ENCODE measurements around the gene HYKK.
"Not testable (repeated sequence)": the region's sequence is repeated elsewhere in the genome, so short reads cannot be mapped to it uniquely, and the experiment has no call there.

HYKK gene, protein sequence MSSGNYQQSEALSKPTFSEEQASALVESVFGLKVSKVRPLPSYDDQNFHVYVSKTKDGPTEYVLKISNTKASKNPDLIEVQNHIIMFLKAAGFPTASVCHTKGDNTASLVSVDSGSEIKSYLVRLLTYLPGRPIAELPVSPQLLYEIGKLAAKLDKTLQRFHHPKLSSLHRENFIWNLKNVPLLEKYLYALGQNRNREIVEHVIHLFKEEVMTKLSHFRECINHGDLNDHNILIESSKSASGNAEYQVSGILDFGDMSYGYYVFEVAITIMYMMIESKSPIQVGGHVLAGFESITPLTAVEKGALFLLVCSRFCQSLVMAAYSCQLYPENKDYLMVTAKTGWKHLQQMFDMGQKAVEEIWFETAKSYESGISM

DNA sequence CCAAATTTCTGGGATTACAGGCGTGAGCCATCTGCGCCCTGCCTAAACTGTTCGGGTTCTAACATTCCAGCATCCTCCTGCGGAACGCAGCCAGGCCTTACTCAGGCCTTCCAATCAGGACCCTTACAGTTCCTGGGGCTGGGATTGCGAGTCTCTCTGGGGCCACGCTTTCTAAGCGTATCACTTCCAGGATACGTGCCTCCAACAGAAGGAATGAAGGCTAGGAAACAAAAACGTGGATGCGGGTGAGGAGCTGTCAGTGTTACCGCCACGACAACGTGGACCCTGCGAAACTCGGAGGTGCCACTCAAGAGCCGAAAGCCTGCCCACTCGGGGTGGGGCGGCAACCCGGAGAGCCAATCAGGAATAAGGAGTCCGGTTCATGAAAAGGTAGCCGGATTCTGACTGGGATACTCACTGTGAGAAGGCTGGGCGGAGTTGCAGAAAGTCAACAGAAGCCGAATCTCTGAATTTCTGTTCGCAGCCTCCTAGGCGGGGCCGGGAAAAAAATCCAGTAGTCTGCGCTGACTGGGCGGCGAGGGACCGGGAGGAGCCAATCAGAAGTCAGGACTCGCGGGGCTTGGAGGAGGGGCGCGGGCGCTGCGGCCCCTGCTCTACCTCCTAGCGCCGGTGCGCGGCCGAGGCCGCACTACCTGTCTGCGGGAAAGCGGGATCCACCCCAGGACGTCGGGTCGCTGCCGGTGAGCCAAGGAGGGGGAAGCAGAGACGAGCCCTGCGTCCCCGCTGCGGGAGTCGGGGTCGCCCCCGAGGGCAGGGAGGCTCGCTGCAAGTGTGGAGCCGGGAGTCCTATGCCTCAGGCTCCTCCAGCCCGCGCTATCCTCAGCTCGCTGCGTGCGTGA, at the start of gene HYKK:
Gene HYKK (plus strand): TSS at position 607 of the 860 bp plus-strand sequence. CDS start 5,512 bp downstream, outside the sequence.
- peak; percentile 53 for DNase-seq

DNA sequence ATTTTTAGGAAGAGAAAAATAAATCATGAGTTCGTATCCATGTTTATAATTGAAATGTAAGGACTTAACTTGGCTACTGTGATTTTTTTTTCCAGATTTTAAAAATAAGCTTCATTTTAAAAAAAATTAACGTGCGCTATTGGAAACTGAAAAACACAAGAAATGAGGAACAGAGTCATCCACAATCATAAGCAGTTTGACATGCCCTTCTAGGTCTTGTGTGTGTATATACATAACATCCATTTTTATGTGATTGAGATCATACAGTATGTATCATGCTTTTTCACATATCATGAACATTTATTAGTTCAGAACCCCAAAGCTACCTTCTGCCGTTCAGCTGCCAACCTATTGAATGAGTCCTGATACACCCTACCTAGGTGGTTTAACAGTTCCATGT, 46.6 kb upstream of the HYKK start:
- no peak for DNase-seq

DNA sequence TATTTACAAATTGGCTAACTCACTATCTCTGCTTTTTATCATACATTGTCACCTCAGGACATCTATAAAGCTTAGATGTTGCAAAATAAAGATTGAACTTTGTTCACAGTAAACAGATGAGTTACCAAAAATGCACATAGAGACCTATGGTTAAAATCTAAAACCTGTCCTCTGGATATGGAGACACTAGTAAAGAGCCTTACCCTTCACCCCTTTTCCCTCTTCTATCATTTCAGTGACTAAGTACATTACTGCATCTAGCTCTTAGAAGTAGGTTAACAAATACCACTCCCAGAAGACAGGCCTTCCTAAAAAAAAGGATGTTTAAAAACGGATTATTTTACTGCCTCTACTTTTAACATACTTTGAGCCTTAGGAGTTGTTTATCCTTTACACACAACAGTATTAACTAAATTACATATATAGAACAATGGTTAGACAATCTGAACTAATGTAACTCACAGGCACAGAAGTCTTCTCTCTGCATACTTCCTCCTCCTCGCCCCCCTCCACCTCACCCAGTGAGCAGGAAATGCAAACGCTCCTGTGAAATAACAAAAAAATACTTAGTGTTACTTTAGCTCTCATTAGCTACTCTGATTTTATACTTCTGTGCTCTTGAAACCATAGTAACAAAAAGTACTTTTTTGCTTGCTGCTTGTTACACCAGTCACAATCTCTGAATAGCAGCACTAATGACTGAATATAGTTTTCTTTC, 46.0 kb upstream of the HYKK start:
- no peak for DNase-seq

DNA sequence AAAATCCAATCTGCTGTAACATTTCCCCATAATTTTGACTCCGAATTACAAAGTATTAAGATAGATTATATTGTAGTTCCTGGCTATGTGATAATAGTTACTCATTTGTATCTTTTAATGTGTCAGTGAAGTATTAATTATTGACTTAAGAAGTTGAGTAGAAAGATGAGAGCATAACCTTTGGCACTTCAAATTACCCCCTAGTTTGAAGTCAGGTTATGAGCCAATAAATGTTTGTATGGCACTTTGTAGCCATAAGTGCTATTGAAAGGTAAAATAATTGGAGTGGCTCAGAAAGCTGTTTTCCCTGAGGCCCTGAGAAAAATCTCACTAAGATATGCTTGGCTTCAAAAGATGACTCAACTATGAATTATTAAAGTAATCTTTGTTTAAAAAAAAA, 38.3 kb upstream of the HYKK start:
- DNase-seq, result no peak

DNA sequence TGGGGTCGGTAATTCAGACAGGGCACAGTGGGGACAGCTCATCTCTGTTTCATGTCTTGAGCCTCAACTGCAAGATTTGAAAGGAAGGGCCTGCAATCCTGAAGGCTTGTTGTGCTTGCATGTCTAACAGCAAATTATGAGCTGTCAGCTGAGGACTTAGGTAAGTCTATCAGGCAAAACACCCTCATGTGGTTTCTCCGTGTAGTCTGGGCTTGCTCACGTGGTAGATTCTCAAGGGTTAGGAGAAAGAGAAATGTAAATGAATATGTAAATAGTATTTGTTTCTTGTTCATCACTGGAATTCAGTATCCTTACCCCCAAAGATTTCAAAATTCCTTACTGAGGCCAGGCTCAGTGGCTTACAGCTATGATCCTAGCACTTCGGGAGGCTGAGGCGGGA, 30.1 kb upstream of the HYKK start:
- DNase-seq, result no peak

DNA sequence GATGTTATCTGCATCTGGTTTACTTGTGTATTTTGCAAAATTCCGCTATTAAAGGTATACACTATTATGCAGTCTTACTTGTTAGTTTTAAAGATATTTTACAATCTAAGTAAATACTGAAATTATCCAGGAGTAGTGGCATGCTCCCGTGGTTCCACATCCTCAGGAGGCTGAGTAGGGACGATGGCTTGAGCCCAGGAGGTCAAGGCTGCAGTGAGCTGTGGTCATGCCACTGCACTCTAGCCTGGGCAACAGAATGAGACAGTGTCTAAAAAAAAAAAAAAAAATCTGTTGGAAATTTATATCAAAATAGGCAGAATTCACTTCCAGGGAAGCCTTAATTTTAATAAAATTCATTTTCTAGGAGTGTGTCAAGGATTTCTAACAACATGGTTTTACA, 27.7 kb upstream of the HYKK start:
- DNase-seq, result no peak

DNA sequence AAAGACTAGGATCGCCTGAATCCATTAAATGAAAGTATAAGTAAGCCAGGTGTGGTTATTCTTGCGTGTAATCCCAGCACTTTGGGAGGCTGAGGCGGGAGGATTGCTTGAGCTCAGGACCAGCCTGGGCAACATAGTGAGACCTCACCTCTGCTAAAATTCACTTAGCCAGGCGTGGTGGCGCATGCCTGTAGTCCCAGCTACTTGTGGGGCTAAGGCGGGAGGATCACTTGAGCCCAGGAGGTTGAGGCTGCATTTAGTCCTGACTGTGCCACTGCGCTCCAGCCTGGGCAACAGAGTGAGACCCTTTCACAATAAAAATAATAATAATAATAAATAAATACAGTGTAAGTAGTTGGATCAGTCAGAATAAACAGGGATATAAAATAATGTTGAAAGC, 25.5 kb upstream of the HYKK start:
- no peak for DNase-seq

DNA sequence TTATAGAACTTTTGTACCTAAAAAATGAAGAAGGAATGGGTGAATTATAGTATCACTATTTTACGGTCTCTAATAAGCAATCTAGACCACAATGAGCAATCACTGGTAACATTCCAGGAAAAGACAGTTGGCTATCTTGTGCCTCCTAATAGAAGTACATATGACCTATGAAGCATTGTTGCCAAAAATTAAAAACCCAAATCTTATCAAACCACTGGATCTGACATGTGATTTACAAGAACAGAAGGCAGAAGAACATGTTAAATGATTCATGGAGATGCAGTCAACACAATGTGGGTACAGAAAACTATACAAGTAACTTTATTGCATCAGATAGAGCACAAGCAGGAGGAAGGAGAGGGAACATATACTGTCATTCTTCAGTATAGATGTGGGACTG, 14.5 kb upstream of the HYKK start:
- no peak for DNase-seq

DNA sequence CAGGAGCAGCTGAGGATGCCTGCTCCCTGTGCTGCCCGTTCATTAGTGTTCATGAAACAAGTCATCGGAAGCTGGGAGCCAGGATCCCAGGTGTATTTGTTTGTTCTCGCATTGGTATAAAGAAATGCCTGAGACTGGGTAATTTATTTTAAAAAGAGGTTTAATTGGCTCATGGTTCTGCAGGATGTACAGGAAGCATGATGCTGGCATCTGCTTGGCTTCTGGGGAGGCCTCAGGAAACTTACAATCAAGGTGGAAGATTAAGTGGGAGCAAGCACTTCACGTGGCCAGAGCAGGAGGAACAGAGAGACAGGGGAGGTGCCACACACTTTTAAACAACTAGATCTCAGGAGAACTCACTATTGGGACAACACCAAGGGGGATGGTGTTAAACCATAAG, 5.5 kb upstream of the HYKK start:
- DNase-seq, result no peak

DNA sequence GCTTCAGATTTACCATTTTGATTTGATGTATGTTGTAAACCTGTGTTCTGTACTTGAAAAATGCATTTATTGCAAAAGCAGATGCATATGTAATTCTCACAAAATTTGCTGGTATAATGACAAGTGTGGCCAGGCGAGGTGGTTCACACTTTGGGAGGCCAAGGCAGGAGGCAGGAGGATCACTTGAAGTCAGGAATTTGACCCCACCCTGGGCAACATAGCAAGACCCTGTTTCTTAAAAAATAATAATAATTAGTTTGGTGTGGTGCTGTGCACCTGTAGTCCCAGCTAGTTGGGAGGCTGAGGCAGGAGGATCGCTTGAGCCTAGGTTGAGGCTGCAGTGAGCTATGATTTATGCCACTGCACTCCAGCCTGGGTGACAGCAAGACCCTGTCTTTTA, 4.7 kb upstream of the HYKK start:
- no peak for DNase-seq

DNA sequence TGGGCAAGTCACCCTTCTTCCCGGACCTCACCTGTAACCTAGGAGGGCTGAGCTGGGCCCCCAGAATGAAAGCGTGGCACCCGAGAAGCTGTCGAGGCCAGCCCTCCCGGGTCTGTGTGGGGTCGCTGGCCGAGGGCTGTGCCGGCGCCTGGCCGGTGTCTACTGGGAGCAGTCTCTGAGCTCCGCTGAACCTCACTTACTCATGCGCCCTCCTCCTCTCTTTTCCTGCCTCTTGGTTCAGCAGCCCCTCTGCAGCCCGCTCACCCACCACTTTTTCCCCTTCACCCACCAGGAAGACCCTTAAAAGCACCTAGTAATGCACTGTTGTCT, 419 bp downstream of the HYKK start:
- no peak for DNase-seq

DNA sequence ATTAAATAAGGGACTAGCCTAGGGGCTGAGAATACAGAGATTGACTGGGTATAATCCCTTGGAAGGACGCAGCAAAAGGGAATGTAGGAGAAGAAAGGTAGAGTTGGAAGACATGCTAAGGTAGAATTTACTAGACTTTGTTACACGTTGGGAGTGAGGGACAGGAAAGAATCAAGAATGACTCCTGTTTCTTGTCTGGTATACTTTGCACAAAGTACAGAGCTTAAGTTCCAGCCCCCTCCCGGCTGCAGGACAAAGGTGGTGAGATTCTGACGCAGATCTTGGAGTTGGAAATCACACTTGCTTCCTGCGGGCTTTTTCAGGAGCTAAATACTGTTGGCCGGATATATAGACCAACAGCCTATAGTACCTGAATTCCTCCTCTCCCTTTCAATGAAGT, 895 bp downstream of the HYKK start:
- DNase-seq, result no peak

DNA sequence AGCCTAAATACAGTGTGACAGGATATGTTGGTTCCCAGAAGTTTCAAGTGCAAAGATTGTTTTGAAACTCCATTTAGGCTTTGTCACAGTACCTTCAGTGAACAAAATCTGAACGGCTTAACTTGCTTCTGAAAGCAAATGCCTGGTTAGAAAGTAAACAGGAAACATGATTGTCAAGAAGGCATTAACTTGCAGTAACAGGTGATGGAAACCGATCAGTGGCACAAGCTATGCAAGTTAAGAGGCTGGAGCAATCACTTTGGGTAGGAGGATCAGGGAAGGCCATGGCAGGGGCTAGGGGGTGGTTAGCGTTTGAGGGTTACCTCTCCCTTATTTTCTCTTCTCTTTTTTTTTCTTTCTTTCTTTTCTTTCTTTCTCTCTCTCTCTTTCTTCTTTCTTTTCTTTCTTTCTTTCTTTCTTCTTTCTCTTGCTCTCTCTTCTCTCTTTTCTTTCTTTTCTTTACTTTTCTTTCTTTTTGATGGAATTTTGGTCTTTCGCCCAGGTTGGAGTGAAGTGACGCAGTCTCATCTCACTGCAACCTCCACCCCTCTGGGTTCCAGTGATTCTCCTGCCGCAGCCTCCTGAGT, 2.4 kb downstream of the HYKK start:
- no peak for DNase-seq

DNA sequence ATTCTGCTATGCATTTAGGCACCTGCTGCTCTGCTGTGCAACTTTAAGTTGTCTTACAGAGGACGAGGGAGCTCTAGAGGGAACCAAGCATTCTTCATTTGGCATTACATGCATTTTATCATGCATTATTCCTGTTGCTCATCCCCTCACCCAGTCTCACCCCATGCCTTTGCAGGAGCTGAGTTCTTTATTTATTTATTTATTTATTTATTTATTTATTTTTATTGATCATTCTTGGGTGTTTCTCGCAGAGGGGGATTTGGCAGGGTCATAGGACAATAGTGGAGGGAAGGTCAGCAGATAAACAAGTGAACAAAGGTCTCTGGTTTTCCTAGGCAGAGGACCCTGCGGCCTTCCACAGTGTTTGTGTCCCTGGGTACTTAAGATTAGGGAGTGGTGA, 12.7 kb downstream of the HYKK start:
- not testable (repeated sequence) for DNase-seq

DNA sequence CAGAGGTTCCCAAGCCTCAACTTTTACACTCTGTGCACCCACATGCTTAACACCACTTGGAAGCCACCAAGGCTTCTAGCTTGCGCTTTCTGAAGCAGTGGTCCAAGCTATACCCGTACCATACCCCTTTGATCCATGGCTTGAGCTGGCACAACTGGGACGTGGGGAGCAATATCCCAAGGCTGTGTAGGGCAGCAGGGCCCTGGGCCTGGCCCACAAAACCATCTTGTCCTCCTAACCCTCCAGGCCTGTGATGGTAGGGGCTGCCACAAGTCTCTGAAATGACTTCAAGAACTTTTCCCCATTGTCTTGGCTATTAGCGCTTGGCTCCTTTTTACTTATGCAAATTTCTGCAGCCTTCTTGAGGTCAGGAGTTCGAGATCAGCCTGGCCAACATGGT, 16.9 kb downstream of the HYKK start:
- no peak for DNase-seq

DNA sequence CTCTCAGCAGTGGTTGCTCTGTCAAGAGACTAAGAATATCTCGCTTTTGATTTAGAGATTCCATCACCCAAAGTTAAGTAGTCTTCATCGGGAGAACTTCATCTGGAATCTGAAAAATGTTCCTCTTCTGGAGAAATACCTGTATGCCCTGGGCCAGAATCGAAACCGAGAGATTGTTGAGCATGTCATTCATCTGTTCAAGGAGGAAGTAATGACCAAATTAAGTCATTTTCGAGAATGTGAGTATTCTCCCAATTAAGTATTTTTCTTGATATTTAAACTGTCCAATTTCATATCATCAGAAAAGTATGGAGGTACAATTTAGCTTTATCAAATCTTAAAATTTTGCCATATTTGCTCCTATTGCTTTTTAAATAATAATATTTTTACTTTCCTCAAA, 19.9 kb downstream of the HYKK start:
- no peak for DNase-seq

DNA sequence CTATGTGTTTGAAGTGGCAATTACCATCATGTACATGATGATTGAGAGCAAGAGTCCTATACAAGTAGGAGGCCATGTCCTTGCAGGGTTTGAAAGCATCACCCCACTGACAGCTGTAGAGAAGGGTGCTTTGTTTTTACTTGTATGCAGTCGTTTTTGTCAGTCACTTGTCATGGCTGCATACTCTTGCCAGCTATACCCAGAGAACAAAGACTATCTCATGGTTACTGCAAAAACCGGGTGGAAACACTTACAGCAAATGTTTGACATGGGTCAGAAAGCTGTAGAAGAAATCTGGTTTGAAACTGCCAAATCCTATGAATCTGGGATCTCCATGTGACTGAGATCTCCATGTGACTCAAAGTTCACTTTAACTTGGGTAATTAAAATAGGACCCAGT, 26.0 kb downstream of the HYKK start:
- no peak for DNase-seq

DNA sequence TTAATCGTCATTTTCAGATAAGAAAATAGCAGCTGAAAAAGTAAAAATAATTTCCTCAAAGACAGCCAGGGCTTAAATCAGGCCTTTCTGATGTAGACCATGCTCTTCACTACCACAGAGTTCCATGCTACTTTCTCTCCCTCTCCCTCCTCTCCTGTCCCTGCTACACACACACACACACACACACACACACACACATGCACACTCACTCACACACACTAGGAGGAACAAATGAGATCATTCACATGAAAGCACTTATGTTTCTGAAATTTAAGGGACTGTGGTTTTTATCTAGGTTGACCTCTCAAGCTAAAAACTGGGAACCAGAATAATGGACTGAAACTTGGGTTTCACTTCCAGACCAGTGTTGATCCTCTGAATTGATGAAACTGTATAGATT, 28.8 kb downstream of the HYKK start:
- DNase-seq, result no peak

DNA sequence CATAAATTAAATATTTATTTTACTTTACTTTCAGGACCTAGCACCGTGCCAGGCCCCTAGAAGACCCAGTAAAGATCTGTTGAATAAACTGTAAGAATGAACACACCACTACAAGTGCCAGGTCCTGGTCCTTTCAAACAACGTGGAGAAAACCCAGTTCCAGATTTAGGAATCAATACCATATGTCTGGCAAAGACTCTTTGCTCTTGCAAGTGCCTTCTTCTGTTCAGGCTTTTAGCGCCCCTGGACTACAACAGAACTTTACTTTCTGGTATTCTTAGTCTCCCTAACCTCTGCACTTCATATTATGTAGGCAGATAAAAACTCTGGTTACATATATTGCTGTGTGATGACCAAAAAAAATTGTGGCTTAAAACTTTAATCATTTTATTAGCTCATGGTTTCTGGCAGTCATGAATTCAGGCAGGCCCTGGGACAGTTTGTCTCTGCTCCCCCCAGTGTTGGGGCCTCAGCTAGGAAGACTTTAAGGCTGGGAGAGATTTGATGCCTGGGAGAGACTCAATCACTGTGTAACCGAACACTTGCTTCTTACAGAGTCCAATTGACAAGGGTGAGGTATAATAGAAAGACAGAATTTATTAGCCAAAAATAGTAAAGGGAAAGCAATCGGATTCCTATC, 30.0 kb downstream of the HYKK start:
- DNase-seq, result no peak

DNA sequence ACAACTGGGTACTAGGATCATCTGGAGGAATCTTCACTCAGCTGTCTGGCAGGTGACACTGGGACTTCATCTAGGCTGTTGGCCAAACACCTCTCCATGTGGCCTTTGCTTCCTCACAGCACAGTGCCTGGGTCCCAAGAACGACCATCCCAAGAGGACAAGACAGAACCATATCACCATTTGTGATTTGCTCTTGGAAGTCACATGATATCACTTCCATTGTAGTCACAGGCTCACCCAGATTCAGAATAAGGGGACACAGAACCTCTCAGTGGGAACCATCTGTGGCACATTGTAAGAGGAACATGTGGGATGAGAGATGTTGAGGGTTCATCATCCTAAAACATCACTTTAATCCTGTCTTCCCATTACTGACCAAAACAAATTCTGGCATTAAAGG, 31.0 kb downstream of the HYKK start:
- no peak for DNase-seq

DNA sequence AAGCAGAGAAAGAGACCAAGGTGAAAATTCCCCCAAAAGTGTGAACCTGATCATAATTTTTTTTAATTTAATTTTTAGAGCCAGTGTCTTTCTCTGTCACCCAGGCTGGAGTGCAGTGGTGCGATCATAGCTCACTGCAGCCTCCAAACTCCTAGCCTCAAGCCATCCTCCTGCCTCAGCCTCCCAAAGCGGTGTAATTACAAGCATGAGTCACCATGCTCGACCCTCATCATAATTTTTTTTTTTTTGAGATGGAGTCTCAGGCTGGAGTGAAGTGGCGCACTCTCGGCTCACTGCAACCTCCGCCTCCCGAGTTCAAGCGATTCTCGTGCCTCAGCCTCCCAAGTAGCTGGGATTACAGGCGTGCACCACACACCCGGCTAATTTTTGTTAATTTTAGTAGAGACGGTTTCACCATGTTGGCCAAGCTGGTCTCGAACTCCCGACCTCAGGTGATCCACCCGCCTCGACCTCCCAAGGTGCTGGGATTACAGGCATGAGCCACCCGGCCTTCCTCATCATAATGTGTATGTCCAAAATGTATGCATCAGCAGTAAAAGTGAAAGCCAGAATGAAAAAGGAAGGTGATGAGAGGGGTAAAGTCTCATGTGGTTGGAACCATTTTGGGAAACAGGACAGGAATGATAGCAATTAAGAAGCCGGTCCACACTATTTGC, 32.2 kb downstream of the HYKK start:
- not testable (repeated sequence) for DNase-seq

DNA sequence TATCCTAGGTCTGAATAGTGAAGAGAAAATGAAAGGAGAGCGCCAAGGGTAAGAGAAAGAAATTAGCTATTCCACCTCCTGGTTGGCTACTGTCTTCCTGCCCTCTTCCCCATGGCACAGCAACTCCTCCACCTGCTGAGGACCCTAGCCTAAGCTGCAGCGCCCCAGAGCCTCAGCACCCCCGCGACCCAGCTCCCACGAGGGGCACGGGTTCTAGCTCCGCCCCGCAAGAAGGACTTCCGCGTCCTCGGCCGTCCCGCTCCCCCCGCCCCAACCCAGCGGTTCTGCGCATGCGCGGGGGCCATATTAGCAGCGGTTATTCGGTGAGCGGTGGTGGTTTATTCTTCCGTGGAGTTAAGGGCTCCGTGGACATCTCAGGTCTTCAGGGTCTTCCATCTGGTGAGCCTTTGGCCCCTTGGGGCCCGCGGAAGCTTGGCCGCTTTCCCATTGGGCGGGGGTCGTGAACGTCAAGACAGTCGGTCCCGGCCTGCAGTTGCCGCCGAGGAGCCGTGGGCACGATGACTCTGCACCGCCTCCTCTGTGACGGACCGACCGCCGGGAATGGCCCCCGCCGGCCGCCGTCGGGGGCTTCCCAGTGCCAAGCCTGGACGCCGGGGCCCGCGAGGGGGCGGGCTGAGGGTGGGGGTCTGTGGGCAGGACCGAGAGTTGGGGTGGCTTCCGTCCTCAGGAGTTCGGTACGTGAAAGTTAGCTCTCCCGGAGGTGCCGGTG, 32.9 kb downstream of the HYKK start, which contains the start of gene PSMA4:
Gene PSMA4 (plus strand): TSS at position 304 of the 730 bp plus-strand sequence. CDS start 1,484 bp downstream, outside the sequence.
- DNase-seq, result peak; percentile 87
